B cell (primary cell): ENCODE results near the gene IFI35.

Experiments
- CTCF ChIP-seq: fragments of 200-600 bp; IDR thresholded peaks from one replicate; pipeline ENCODE4 v1.8.0; 2022; ENCODE audit warnings: antibody characterized with exemption, mild to moderate bottlenecking
- EZH2 ChIP-seq: IDR thresholded peaks from 2 replicates; pipeline ENCODE4 v1.6.1; 2012; ENCODE audit warnings: borderline replicate concordance, low read depth, mild to moderate bottlenecking, moderate library complexity, low read length; ENCODE audit not compliant: insufficient read depth, poor library complexity, severe bottlenecking

GRCh38 chr17:43025766-43026537 is 19.4 kb downstream of the IFI35 start:
- TF ChIP-seq CTCF (no peak), EZH2 (no peak)
